Measurements from ENCODE around the gene PIK3C2B.
A peak's percentile ranks its signal among the peaks of the same experiment; 100 is the strongest.

PIK3C2B gene

DNA sequence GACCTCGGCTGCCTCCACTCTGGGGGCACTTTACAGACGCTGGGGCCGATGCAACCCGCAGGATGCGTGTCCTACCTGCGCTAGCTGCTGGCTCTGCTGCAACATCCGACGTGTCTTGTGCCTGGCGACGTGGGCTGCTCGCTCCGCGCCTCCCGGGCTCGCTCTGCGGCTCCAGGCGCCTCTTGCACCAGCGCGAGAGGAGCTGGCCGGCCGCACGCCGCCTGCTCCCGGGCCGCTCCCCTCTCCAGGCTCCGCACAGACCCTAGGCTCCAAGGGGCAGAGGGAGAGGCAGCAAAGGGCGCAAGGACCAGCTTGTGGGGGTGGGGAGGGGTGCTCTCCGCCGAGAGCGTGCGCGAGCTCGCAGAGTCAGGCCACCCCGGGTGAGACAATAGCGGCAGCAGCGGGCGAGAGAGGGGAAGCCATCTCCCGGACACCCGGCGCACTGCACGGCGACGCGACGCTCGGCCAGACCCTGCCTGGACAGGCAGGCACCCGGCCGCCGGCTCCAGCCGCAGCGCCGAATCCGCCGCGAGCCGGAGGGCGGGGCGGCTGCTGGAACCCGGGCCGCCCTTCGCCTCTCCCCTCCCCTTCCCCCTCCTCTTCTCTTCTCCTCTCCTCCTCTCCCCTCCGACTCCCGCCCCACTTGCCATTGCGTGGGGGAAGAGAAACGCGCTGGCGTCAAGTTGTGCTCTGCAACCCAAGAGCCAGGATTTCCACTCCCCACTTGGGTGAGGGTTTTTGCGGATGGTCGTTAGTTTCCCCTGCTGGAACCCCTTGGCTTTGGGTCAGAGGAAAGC lies at the start of gene PIK3C2B:
TSS of gene PIK3C2B (minus strand) at position 525 of the 797 bp plus-strand sequence. CDS start 25,003 bp downstream, outside the sequence.
- TF ChIP-seq CTCF (conservative IDR thresholded peaks at IDR 0.05; ENCODE audit: low read depth, low read length): peak; percentile 38
- peak; percentile 49 for DNase-seq (ENCODE audit: low read depth)
- H3K4me3 ChIP-seq (ENCODE audit: low read depth, low read length): peak within 1 kb of the TSS; percentile 60

DNA sequence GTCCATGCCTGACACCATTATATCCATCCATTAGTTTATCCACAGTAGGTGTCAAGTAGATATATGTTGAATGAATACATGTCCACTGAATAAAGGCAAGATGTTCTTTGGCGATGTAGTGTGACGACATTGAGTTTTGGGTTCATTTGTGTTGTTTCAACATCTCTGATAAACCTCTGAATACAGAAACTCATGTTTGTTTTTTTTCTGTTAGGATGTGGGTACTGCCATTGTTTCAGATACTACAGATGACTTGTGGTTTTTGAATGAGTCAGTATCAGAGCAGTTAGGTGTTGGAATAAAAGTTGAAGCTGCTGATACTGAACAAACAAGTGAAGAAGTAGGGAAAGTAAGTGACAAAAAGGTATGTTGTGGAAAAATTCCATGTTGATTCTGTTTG lies 49.7 kb upstream of the PIK3C2B start:
- TF ChIP-seq CTCF (conservative IDR thresholded peaks at IDR 0.05; ENCODE audit: low read depth, low read length): no peak
- H3K4me3 ChIP-seq (ENCODE audit: low read depth, low read length): no peak overlapping the region
- peak; percentile 55 for DNase-seq (ENCODE audit: low read depth)

DNA sequence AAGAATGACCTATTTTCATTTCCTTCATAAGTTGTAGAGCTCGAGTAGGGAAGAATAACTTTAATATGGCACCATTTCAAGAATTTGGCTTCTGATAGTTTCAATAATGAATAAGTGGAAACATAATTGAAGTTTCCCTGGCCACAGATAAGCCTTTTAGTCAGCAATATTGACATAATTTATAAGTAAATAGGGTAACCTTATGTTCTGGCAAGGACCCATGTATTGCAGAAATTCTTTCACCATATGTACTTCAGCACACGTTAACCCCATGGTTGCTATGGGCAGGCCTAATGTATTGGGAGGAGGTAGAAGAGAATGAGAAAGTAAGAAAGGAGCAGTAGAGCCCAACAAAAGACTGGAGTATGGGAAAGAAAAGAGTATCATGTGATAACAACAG lies 47.0 kb upstream of the PIK3C2B start:
- TF ChIP-seq CTCF (conservative IDR thresholded peaks at IDR 0.05; ENCODE audit: low read depth, low read length): no peak
- no peak overlapping the region for H3K4me3 ChIP-seq (ENCODE audit: low read depth, low read length)
- DNase-seq (ENCODE audit: low read depth): no peak

DNA sequence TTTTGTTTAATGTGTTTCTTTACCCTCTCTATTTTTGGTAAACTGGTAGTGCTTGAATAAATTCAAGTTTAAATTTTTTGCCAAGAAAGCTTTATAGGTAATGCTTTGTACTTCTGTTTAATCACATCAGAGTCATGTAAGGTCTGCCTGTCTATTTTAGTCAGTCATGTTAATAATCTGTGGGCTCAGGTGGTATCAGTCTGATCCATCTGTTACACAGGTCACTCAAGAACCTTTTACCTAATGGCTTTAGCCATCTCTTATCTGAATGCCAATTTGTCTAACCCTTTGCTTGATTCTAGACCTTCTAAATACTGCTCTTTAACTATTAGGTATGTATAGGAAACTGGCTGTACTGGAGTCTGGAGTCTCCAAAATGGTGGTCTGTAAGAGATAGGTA lies 38.2 kb upstream of the PIK3C2B start:
- DNase-seq (ENCODE audit: low read depth): no peak
- no peak overlapping the region for H3K4me3 ChIP-seq (ENCODE audit: low read depth, low read length)
- no peak for TF ChIP-seq CTCF (conservative IDR thresholded peaks at IDR 0.05; ENCODE audit: low read depth, low read length)

GRCh38 chr1:204530932-204531331 lies 36.3 kb upstream of the PIK3C2B start:
- no peak for TF ChIP-seq CTCF (conservative IDR thresholded peaks at IDR 0.05; ENCODE audit: low read depth, low read length)
- H3K4me3 ChIP-seq (ENCODE audit: low read depth, low read length): no peak overlapping the region
- no peak for DNase-seq (ENCODE audit: low read depth)

DNA sequence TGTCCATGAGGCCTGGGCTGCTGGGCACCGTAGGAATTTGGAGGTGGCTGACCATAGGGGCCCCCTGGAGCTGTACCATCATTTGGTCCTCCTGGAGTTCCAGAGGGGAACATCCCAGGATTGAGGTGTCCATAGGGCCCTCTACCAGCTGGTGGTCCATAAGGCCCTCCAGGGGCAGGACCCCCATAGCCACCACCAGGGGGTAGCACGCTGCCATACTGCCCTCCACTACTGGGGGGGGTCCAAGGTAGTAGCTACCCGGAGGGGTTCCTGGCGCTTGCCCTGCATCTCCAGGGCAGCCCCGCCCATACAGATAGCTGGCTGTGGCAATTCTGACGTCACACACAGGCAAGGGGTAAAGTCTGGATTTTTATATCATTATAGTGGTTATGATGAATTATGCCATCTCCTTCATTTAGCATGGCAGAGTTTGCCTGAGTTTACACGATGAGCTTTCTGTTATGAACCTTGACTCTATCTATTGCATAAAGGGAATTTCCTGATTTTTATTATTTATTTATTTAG lies 34.8 kb upstream of the PIK3C2B start:
- DNase-seq (ENCODE audit: low read depth): no peak
- no peak overlapping the region for H3K4me3 ChIP-seq (ENCODE audit: low read depth, low read length)
- peak; percentile 25 for TF ChIP-seq CTCF (conservative IDR thresholded peaks at IDR 0.05; ENCODE audit: low read depth, low read length)

GRCh38 chr1:204528677-204529076 lies 34.1 kb upstream of the PIK3C2B start:
- no peak for TF ChIP-seq CTCF (conservative IDR thresholded peaks at IDR 0.05; ENCODE audit: low read depth, low read length)
- no peak overlapping the region for H3K4me3 ChIP-seq (ENCODE audit: low read depth, low read length)
- DNase-seq (ENCODE audit: low read depth): no peak

All from choroid plexus epithelial cell (primary cell).